Measurements from ENCODE around the gene CFAP410.
"Not testable (repeated sequence)": the region's sequence is repeated elsewhere in the genome, so short reads cannot be mapped to it uniquely, and the experiment has no call there.

Gene CFAP410

GRCh38 chr21:44349847-44350772 lies 10.9 kb upstream of the CFAP410 start:
- no peak for DNase-seq

DNA sequence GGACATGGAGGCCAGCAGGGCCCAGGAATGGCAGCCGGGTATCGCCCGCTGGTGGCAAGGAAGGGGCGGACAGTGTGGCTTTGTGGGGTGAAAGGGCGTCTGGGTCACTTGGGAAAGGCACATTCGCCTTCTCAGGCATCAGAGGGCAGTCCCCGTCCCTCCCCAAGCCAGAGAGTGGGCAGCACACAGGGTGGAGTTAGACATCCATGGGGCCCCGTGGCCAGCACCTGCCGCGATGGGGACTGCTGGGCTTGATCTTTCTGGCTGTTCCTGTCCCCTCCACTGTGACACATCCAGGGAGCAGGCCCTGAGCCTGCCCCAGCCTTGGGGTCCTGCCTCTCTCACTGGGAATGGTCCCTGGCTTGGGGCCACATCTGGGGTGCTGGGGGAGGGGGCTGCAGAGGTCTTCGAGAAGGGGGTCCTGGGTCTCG lies 10.2 kb upstream of the CFAP410 start:
- DNase-seq: no peak

DNA sequence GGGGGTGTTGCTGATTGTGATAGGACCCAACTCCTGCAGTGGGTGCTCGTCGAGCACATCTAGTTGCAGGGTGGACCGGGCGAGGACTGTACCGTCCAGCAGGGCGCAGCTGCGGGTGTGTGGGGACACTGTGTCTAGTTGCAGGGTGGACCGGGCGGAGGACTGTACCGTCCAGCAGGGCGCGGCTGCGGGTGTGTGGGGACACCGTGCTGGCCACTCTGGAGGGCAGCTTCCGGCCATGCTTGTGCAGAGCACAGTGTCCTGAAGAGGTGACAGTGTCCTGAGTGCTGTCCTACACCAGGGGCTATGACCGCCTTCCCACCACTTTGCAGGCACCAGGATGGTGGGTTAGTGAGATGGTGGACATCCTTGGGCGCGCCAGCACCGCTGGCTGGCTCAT lies 9.7 kb upstream of the CFAP410 start:
- no peak for DNase-seq

- no peak for DNase-seq
Measured at GRCh38 chr21:44347911-44348451, 8.8 kb upstream of the CFAP410 start.

DNA sequence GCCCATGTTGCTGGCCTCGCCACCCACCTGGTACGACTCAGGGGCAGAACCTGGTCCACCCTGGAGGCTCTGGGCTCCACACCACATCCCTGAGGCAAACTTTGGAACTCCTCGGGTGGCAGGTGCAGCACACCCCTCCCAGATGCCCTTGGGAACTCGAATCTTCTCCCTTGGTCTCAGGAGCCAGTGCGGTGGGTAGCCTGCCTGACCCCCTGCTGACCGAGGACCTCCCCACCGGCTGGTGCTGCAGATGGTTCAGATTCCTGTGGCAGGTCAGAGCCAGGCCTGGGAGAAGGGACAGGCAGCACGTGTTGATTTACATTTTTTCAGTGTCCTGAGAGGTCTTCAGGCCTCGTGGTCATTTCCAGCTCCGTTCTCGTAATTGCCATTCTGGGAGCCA lies 6.3 kb upstream of the CFAP410 start:
- no peak for DNase-seq

- no peak for DNase-seq
Measured at GRCh38 chr21:44344541-44345183, 5.5 kb upstream of the CFAP410 start.

DNA sequence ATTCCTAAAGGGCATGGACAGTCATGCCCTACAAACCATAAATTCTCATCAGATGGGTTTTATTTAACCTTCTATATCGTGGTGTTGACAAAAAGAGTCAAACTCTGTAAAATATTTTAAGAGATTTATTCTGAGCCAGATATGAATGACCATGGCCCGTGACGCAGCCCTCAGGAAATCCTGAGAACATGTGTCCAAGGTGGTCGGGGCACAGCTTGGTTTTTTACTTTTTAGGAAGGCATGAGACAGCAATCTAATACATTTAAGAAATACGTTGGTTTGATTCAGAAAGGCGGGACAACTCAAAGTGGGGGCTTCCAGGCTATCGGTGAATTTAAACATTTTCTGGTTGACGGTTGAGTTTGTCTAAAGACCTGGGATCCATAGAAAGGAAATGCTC lies 3.8 kb upstream of the CFAP410 start:
- not testable (repeated sequence) for DNase-seq

- not testable (repeated sequence) for DNase-seq
Measured at GRCh38 chr21:44341726-44342458, 2.7 kb upstream of the CFAP410 start.

- peak; percentile 50 for DNase-seq
Measured at GRCh38 chr21:44337941-44338895, 972 bp downstream of the CFAP410 start.

- no peak for DNase-seq
Measured at GRCh38 chr21:44337449-44337848, 1.7 kb downstream of the CFAP410 start.

DNA sequence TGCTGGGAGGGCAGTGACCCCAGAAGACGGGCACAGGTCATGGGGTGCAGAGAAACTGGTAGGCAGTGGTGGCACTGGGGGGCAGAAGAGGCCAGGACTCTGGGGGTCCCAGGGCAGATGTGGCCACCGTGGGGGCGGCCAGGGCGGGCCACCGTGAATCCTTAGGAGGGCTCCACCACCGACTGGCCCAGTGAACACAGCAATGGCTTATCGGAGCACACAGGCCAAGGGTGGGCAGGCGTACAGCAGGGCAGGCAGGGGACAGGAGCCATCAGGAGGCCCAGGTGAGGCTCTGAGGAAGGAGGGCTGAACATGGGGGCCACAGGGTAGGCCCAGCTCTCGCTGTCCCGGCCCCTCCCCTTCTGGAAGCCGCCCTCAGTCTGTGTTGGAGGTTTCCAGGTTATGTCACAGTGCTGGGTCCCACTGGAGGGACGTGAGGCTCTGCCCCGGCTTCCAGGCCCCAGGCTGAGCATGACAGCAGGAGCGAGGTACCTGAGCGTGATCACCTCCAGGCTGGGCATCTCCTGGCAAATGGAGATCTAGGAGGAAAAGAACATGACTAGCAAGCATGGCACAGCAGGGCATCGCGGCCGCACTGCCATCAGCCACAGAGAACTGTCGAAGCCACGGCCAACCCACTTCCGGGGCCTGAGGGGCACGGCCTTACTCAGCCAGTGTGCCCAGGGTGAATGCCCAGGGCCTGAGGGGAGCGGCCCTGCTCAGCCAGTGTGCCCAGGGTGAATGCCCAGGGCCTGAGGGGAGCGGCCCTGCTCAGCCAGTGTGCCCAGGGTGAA lies 3.7 kb downstream of the CFAP410 start:
- no peak for DNase-seq

- DNase-seq: no peak
Measured at GRCh38 chr21:44334329-44335030, 4.7 kb downstream of the CFAP410 start.

DNA sequence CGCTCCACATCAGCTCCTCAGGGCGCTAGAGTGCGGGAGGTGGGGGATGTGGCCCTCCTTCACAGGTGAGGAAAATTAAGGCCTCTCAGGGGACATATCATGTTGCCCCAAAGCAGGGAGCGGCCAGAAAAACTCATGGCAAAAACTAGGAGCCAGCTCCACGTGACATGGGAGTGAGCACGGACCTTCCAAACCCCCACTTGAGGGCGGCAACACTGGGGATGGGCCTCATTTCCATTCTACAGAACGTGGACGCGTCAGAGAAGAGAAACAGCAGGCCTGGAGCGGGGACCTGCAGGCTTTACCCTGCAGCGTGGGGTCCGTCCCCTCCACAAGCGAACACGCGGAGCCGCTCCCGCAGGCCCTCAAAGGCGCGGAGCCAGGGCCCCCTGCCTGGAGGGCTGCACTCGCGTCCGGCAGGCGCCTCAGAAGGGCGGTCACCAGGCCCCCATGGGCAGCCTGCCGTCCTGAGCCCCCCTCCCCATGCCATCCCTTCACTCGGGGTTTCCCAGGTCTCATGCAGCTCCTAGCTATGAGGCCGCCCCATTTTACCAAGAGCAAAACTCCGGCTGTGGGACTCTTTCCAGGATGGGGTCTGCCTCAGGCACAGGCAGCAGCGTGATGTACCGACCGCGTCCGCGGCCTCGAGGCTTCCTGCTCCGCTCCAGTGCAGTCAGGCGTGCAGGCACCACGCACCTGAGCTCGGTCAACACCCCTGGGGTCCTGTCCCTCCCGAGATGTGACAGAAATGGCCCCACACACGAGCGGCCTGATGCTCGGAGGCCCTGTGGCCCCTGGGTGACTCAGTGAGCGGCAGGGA lies 5.5 kb downstream of the CFAP410 start:
- no peak for DNase-seq

DNA sequence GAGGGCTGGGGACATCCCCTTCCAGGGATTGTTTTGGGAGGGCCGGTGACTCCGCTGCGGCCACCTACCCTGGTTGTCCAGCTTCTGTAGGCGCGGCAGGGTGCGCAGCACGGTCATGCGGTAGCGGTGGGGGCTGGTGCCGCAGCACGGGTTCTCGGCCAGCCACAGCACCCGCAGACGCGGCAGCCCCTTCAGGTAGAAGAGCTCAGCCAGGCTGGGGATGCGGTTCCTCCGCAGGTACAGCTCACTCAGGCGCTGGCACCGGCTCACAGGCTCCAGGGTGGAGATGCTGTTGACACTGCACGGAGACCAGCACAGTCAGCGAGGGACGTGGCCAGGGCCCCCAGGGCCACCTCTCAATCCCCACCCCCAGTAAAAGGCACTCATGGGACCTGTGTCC lies 6.2 kb downstream of the CFAP410 start:
- no peak for DNase-seq

- no peak for DNase-seq
Measured at GRCh38 chr21:44332383-44332782, 6.8 kb downstream of the CFAP410 start.

- no peak for DNase-seq
Measured at GRCh38 chr21:44331650-44332307, 7.4 kb downstream of the CFAP410 start.

- DNase-seq: no peak
Measured at GRCh38 chr21:44331209-44331608, 8.0 kb downstream of the CFAP410 start.

DNA sequence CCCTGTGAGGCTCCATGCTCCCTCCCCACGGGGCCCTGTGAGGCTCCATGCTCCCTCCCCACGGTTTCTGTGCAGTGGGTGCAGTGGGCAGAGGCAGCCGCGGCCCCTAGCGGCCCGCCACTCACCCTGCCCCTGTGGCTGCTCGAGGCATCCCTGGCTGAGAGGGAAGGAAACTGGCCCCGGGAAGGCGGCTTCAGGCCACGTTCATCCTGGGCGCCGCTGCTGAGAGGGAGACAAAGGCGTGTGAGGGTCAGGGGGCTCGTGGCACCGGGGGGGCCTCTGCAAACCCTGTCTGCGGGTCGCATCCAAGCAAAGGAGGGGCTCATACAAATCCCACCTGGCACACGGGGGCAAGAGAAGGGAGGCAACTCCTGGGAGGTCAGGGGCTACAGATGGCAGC lies 8.5 kb downstream of the CFAP410 start:
- DNase-seq: no peak
